ENCODE measurements around the gene CCDC89.

CCDC89 gene

DNA sequence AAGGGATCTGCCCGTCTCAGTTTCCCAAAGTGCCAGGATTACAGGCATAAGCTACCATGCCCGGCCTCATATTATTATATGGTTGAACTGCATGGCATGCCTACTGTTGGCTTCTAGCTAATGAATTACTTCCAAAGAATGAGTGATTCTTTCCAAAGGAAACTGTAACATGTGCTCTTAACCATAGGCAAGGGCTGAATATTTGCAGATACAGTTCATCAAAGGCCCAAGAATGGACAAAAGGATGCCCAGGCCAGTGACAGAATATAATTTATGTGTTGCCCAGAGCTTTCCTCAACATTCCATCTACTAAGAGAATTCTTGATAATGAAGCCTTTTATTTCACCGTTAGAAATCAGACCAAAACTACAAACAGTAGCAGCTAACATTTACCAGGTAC lies 27.0 kb upstream of the CCDC89 start:
- Histone ChIP-seq H3K4me1 (ENCODE audit: control insufficient read depth, insufficient read depth, low read length) (no peaks in the 10 kb centered on the region), H3K4me3 (ENCODE audit: low read length in 2 of 2) (no peak overlapping the region), H3K9me3 (ENCODE audit: control insufficient read depth in 2 of 2, low read length in 2 of 2) (no peaks in the 10 kb centered on the region), H3K27me3 (ENCODE audit: control insufficient read depth in 1 of 2, insufficient read depth in 2 of 2, low read length in 2 of 2) (no peaks in the 10 kb centered on the region), H3K27ac (ENCODE audit: low read length) (no peak overlapping the region), H3K36me3 (ENCODE audit: control insufficient read depth in 2 of 2, insufficient read depth in 2 of 2, low read length in 2 of 2) (no peaks in the 10 kb centered on the region), H3K9ac (ENCODE audit: low read length in 2 of 2) (no peak overlapping the region)

- Histone ChIP-seq H3K27ac (ENCODE audit: low read length) (no peak overlapping the region), H3K36me3 (ENCODE audit: control insufficient read depth in 2 of 2, insufficient read depth in 2 of 2, low read length in 2 of 2) (no peaks in the 10 kb centered on the region), H3K4me3 (ENCODE audit: low read length in 2 of 2) (no peak overlapping the region), H3K9me3 (ENCODE audit: control insufficient read depth in 2 of 2, low read length in 2 of 2) (no peaks in the 10 kb centered on the region), H3K27me3 (ENCODE audit: control insufficient read depth in 1 of 2, insufficient read depth in 2 of 2, low read length in 2 of 2) (no peaks in the 10 kb centered on the region), H3K4me1 (ENCODE audit: control insufficient read depth, insufficient read depth, low read length) (no peaks in the 10 kb centered on the region), H3K9ac (ENCODE audit: low read length in 2 of 2) (no peak overlapping the region)
Measured at GRCh38 chr11:85710917-85711316, 24.9 kb upstream of the CCDC89 start.

DNA sequence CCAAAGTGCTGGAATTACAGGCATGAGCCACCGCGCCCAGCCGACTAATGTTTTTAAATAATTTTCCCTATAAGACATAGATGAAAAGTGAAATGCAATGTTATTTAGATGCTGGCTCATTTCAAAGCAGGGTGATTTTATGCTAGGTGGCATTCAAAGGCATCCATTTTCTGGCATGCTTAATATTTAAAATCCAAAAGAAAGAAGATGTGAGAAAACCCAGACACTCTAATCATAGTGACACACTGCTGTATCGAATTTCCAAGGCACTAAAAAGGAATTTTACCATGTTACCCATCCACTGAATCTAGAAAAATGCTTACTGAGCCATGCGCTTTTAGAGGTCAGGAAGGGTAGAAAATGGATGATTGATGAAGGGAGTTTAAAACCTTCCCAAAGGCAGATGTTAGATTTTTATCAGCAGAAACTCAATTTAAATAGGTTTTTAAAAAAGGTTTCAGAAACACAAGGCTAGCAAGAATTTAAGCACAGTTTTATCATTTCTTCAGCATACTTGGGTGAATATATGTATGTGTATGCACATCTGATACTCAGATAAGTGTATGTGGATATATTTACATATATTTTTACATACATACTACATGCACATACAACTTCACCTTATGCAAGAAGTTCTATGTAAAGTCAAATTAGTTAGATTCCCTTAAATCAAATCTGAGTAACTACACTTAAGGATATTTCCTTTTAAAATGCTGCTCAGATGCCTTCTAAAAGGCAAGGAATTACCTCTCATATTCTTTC lies 24.1 kb upstream of the CCDC89 start:
- Histone ChIP-seq H3K9ac (ENCODE audit: low read length in 2 of 2) (no peak overlapping the region), H3K4me3 (ENCODE audit: low read length in 2 of 2) (no peak overlapping the region), H3K4me1 (ENCODE audit: control insufficient read depth, insufficient read depth, low read length) (no peaks in the 10 kb centered on the region), H3K27ac (ENCODE audit: low read length) (no peak overlapping the region), H3K27me3 (ENCODE audit: control insufficient read depth in 1 of 2, insufficient read depth in 2 of 2, low read length in 2 of 2) (no peaks in the 10 kb centered on the region), H3K9me3 (ENCODE audit: control insufficient read depth in 2 of 2, low read length in 2 of 2) (no peaks in the 10 kb centered on the region), H3K36me3 (ENCODE audit: control insufficient read depth in 2 of 2, insufficient read depth in 2 of 2, low read length in 2 of 2) (no peaks in the 10 kb centered on the region)

GRCh38 chr11:85705800-85706199 lies 19.8 kb upstream of the CCDC89 start:
- no peaks in the 10 kb centered on the region for H3K9me3 ChIP-seq (ENCODE audit: control insufficient read depth in 2 of 2, low read length in 2 of 2)
- H3K4me1 ChIP-seq (ENCODE audit: control insufficient read depth, insufficient read depth, low read length): no peaks in the 10 kb centered on the region
- no peak overlapping the region for H3K4me3 ChIP-seq (ENCODE audit: low read length in 2 of 2)
- no peaks in the 10 kb centered on the region for H3K36me3 ChIP-seq (ENCODE audit: control insufficient read depth in 2 of 2, insufficient read depth in 2 of 2, low read length in 2 of 2)
- H3K27me3 ChIP-seq (ENCODE audit: control insufficient read depth in 1 of 2, insufficient read depth in 2 of 2, low read length in 2 of 2): no peaks in the 10 kb centered on the region
- H3K27ac ChIP-seq (ENCODE audit: low read length): no peak overlapping the region
- H3K9ac ChIP-seq (ENCODE audit: low read length in 2 of 2): no peak overlapping the region

DNA sequence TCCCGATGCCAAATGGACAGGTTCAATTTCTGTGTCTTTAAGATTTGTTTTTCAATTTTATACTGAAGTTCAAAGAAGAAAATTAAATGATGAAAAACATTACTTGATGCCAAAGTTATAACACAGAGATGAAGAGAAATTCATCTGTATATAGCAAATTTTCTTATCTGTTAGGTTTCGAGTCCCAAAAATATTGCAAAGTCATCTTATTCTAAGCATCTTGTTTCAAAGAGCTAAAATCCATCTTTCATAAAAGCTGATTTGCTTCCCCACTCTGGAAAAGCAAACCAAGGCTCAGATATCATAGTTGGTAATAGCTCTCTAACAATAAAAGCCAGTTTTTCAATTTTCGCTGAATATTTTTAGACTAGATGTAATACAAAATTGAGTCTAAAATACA lies 19.0 kb upstream of the CCDC89 start:
- Histone ChIP-seq H3K9ac (ENCODE audit: low read length in 2 of 2) (no peak overlapping the region), H3K4me3 (ENCODE audit: low read length in 2 of 2) (no peak overlapping the region), H3K27ac (ENCODE audit: low read length) (no peak overlapping the region), H3K9me3 (ENCODE audit: control insufficient read depth in 2 of 2, low read length in 2 of 2) (no peaks in the 10 kb centered on the region), H3K36me3 (ENCODE audit: control insufficient read depth in 2 of 2, insufficient read depth in 2 of 2, low read length in 2 of 2) (no peaks in the 10 kb centered on the region), H3K4me1 (ENCODE audit: control insufficient read depth, insufficient read depth, low read length) (no peaks in the 10 kb centered on the region), H3K27me3 (ENCODE audit: control insufficient read depth in 1 of 2, insufficient read depth in 2 of 2, low read length in 2 of 2) (no peaks in the 10 kb centered on the region)

GRCh38 chr11:85699957-85700741 lies 14.2 kb upstream of the CCDC89 start:
- H3K9me3 ChIP-seq (ENCODE audit: control insufficient read depth in 2 of 2, low read length in 2 of 2): no peaks in the 10 kb centered on the region

DNA sequence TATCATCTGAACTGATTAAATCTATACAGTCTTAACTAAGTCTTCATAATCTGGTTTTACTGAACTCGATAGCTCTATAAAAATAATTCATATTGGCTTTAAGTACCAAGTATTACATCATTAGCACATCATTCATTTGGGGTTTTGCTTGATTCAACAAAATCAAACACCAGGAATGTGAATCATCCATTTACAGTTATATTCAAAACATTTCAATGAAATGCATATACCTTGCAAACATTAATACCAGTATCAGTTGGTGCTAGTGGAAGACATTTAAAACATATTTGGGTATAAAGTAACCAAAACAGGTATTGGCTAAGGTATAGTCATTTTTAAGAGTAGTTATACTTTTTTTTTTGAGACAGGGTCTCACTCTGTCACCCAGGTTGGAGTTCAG lies 12.2 kb upstream of the CCDC89 start:
- no peaks in the 10 kb centered on the region for H3K9me3 ChIP-seq (ENCODE audit: control insufficient read depth in 2 of 2, low read length in 2 of 2)
- H3K9ac ChIP-seq (ENCODE audit: low read length in 2 of 2): no peak overlapping the region
- H3K27me3 ChIP-seq (ENCODE audit: control insufficient read depth in 1 of 2, insufficient read depth in 2 of 2, low read length in 2 of 2): no peaks in the 10 kb centered on the region
- H3K4me3 ChIP-seq (ENCODE audit: low read length in 2 of 2): no peak overlapping the region
- H3K36me3 ChIP-seq (ENCODE audit: control insufficient read depth in 2 of 2, insufficient read depth in 2 of 2, low read length in 2 of 2): peaks cover 0 to 12% of the 10 kb centered on the region in 2 donors
- H3K4me1 ChIP-seq (ENCODE audit: control insufficient read depth, insufficient read depth, low read length): no peaks in the 10 kb centered on the region
- no peak overlapping the region for H3K27ac ChIP-seq (ENCODE audit: low read length)

More at GRCh38 chr11:85699957-85700741, 14.2 kb upstream of the CCDC89 start:
- no peaks in the 10 kb centered on the region for H3K27me3 ChIP-seq (ENCODE audit: control insufficient read depth in 1 of 2, insufficient read depth in 2 of 2, low read length in 2 of 2)
- H3K4me1 ChIP-seq (ENCODE audit: control insufficient read depth, insufficient read depth, low read length): no peaks in the 10 kb centered on the region
- no peak overlapping the region for H3K4me3 ChIP-seq (ENCODE audit: low read length in 2 of 2)
- peaks cover 0 to 12% of the 10 kb centered on the region in 2 donors for H3K36me3 ChIP-seq (ENCODE audit: control insufficient read depth in 2 of 2, insufficient read depth in 2 of 2, low read length in 2 of 2)
- no peak overlapping the region for H3K9ac ChIP-seq (ENCODE audit: low read length in 2 of 2)
- no peak overlapping the region for H3K27ac ChIP-seq (ENCODE audit: low read length)

GRCh38 chr11:85697747-85698146 lies 11.8 kb upstream of the CCDC89 start:
- Histone ChIP-seq H3K9ac (ENCODE audit: low read length in 2 of 2) (no peak overlapping the region), H3K27ac (ENCODE audit: low read length) (no peak overlapping the region), H3K27me3 (ENCODE audit: control insufficient read depth in 1 of 2, insufficient read depth in 2 of 2, low read length in 2 of 2) (no peaks in the 10 kb centered on the region), H3K36me3 (ENCODE audit: control insufficient read depth in 2 of 2, insufficient read depth in 2 of 2, low read length in 2 of 2) (peaks cover 0 to 12% of the 10 kb centered on the region in 2 donors), H3K4me3 (ENCODE audit: low read length in 2 of 2) (no peak overlapping the region), H3K4me1 (ENCODE audit: control insufficient read depth, insufficient read depth, low read length) (no peaks in the 10 kb centered on the region), H3K9me3 (ENCODE audit: control insufficient read depth in 2 of 2, low read length in 2 of 2) (no peaks in the 10 kb centered on the region)

DNA sequence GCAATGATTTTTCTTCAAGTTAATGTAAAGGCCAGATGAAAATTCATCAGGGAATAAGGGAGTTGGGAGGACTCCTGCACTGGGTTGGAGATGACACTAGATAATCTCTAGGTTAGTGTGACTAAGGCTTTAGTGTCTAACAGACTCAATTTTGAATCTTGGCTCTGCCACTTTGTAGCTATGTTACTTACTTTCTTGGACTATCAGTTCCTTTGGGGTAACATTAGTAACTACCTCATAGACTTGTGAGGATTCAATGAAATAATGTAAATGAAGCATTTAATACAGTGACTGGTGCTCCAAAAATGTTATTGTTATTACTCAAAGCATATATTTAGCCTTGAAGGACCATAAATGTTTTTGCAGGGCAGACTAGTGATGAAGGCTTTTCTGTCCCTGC lies 9.6 kb upstream of the CCDC89 start:
- no peaks in the 10 kb centered on the region for H3K4me1 ChIP-seq (ENCODE audit: control insufficient read depth, insufficient read depth, low read length)
- no peak overlapping the region for H3K27ac ChIP-seq (ENCODE audit: low read length)
- H3K9me3 ChIP-seq (ENCODE audit: control insufficient read depth in 2 of 2, low read length in 2 of 2): no peaks in the 10 kb centered on the region
- H3K36me3 ChIP-seq (ENCODE audit: control insufficient read depth in 2 of 2, insufficient read depth in 2 of 2, low read length in 2 of 2): peaks cover 0 to 12% of the 10 kb centered on the region in 2 donors
- H3K4me3 ChIP-seq (ENCODE audit: low read length in 2 of 2): no peak overlapping the region
- no peaks in the 10 kb centered on the region for H3K27me3 ChIP-seq (ENCODE audit: control insufficient read depth in 1 of 2, insufficient read depth in 2 of 2, low read length in 2 of 2)
- peak overlapping the region in 1 of 2 donors; percentile 9 for H3K9ac ChIP-seq (ENCODE audit: low read length in 2 of 2)

GRCh38 chr11:85694385-85694980 lies 8.5 kb upstream of the CCDC89 start:
- no peak overlapping the region for H3K9ac ChIP-seq (ENCODE audit: low read length in 2 of 2)
- peaks cover 0 to 12% of the 10 kb centered on the region in 2 donors for H3K36me3 ChIP-seq (ENCODE audit: control insufficient read depth in 2 of 2, insufficient read depth in 2 of 2, low read length in 2 of 2)
- no peaks in the 10 kb centered on the region for H3K27me3 ChIP-seq (ENCODE audit: control insufficient read depth in 1 of 2, insufficient read depth in 2 of 2, low read length in 2 of 2)
- no peak overlapping the region for H3K27ac ChIP-seq (ENCODE audit: low read length)
- H3K4me1 ChIP-seq (ENCODE audit: control insufficient read depth, insufficient read depth, low read length): no peaks in the 10 kb centered on the region
- no peaks in the 10 kb centered on the region for H3K9me3 ChIP-seq (ENCODE audit: control insufficient read depth in 2 of 2, low read length in 2 of 2)
- H3K4me3 ChIP-seq (ENCODE audit: low read length in 2 of 2): no peak overlapping the region

Data from stomach smooth muscle (tissue), 2 donors.